Measurements from ENCODE around the gene RHOV.

Gene RHOV

DNA sequence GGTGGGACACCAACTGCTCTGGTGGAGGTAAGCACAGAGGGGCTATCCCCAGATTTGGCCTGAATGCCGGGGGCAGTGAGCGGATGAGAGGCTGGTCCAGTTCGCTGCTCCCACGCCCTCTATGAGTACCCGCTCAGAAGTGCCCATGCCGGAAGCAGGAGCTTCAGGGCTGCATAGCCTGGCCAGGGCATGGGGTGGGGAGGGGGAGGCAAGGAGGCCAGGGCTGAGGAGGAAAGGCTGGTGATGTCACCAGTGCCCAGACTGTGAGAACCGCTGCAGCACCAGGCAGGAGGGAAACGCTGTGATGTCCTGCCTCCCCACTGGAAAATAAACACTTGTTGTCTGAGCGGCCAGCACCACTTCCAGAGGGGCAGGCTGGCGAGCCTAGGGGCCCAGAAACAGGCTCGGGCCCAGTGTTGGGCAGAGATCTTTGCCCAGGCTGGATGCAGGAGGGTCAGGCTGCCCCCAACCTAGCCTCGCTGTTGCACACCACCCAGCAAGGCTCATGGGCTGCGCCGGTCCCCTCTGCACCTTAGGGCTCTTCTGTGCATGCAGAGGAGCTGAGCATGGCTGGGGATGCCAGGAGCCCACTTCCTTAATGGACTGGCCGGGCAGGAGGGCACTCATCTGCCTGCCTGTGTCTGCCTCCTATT lies 44.2 kb upstream of the RHOV start:
- Histone ChIP-seq H3K27me3 (peaks cover 18% of the 10 kb centered on the region), H3K27ac (no peak overlapping the region), H3K9me3 (no peaks in the 10 kb centered on the region), H3K4me3 (ENCODE audit: low read depth in 1 of 2, low read length in 1 of 2) (no peak overlapping the region), H3K4me1 (ENCODE audit: control insufficient read depth in 1 of 2, insufficient read depth in 1 of 2, low read depth in 1 of 2, low read length in 1 of 2) (no peaks in the 10 kb centered on the region), H3K36me3 (no peaks in the 10 kb centered on the region)
- TF ChIP-seq, protein P1, sequence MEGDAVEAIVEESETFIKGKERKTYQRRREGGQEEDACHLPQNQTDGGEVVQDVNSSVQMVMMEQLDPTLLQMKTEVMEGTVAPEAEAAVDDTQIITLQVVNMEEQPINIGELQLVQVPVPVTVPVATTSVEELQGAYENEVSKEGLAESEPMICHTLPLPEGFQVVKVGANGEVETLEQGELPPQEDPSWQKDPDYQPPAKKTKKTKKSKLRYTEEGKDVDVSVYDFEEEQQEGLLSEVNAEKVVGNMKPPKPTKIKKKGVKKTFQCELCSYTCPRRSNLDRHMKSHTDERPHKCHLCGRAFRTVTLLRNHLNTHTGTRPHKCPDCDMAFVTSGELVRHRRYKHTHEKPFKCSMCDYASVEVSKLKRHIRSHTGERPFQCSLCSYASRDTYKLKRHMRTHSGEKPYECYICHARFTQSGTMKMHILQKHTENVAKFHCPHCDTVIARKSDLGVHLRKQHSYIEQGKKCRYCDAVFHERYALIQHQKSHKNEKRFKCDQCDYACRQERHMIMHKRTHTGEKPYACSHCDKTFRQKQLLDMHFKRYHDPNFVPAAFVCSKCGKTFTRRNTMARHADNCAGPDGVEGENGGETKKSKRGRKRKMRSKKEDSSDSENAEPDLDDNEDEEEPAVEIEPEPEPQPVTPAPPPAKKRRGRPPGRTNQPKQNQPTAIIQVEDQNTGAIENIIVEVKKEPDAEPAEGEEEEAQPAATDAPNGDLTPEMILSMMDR (IDR thresholded peaks at IDR 0.05) = no peak

DNA sequence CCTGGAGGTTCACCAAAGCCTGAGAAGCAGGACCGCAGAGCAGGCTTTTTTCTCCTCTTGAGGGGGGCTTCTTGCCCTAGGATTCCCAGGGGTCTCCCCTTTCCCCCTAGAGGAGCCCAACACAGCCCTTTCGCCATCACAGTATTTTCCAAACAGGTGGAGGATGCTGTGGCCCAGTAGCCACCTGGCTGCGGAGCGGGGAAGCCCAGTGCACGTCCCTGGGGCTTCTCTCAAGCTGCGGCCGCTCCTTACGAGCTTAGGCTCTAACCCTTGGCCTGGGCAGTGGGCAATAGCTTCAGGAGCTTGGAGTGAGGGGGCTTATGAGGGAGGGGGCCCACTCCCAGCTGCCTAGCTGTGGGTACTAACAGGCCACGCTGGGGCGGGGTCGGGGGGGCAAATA lies 43.6 kb upstream of the RHOV start:
- Histone ChIP-seq H3K4me1 (ENCODE audit: control insufficient read depth in 1 of 2, insufficient read depth in 1 of 2, low read depth in 1 of 2, low read length in 1 of 2) (no peaks in the 10 kb centered on the region), H3K9me3 (no peaks in the 10 kb centered on the region), H3K27ac (no peak overlapping the region), H3K36me3 (no peaks in the 10 kb centered on the region), H3K4me3 (ENCODE audit: low read depth in 1 of 2, low read length in 1 of 2) (no peak overlapping the region), H3K27me3 (peaks cover 11% of the 10 kb centered on the region)
- TF ChIP-seq, protein P1 (IDR thresholded peaks at IDR 0.05) = no peak

DNA sequence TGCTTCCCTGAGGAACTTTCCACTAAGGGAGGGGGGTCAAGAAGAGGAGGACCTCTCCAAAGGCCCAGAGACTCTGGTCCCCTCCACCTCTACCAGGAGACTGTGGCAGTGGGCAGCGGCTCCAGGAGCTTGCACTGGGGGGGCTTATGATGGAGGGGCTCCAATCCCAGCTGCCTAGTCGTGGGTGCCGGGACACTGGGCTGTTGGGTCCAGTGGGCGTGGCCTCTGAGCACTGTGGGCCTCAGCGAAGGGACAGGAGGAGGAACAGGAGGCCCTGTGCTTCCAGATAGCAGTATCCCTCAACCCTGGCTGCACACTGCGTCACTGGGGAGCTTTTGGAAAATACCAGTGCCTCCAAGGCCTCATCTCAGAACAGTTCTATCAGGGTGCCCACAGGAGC lies 41.6 kb upstream of the RHOV start:
- no peaks in the 10 kb centered on the region for H3K9me3 ChIP-seq
- no peaks in the 10 kb centered on the region for H3K27me3 ChIP-seq
- H3K36me3 ChIP-seq = no peaks in the 10 kb centered on the region
- H3K27ac ChIP-seq = no peak overlapping the region
- no peak overlapping the region for H3K4me3 ChIP-seq (ENCODE audit: low read depth in 1 of 2, low read length in 1 of 2)
- TF ChIP-seq, protein P1 (IDR thresholded peaks at IDR 0.05) = no peak
- peaks cover 0 to under 1% of the 10 kb centered on the region in 2 experiments for H3K4me1 ChIP-seq (ENCODE audit: control insufficient read depth in 1 of 2, insufficient read depth in 1 of 2, low read depth in 1 of 2, low read length in 1 of 2)

DNA sequence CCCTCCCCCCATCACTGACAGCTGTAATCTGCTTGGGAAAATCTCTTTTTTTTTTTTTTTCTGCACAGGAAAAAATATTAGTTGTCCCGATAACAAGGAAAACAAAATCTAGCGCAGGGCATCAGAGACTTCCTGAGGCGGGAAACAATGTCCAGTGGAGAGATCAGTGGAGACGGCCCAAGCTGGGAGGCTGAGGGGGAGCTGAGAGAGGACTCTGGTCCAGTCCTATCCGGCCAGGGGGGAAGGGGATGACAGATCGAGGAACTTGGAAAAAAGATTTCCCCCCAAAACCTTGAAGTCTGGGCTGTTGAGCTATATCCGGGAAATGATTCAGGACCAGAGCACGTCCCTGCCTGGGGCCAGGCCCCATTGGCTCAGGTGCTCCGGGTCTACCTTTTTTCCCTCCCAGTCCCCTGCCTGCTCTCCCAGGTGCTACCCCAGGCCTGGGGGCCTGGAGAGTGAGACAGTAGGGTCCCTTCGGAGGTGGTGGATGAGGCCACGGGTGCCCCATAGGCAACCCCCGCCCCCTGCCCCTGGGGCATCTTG lies 41.2 kb upstream of the RHOV start:
- Histone ChIP-seq H3K27ac (no peak overlapping the region), H3K27me3 (no peaks in the 10 kb centered on the region), H3K4me3 (ENCODE audit: low read depth in 1 of 2, low read length in 1 of 2) (no peak overlapping the region), H3K36me3 (no peaks in the 10 kb centered on the region), H3K4me1 (ENCODE audit: control insufficient read depth in 1 of 2, insufficient read depth in 1 of 2, low read depth in 1 of 2, low read length in 1 of 2) (peaks cover 4 to 6% of the 10 kb centered on the region in 2 experiments), H3K9me3 (no peaks in the 10 kb centered on the region)
- TF ChIP-seq, protein P1 (IDR thresholded peaks at IDR 0.05) = no peak

DNA sequence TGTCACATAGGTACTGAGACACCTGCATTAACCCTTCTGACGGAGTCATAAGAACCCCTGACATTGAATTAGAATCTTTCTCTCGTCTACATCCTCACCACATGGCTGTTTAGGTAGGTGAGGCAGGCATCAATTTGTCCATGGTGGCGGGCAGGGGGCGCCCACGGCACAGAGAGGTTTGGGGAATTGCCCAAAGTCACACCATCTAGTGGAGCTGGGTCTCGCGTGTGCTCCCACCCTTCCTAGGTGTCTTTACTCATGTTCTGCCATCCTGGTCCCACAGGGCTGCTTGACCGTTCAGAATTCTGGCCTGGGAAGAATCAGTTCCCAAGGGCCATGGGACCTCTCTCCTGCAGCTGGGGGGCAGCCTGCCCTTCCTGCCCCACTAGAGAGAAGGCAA lies 40.5 kb upstream of the RHOV start:
- Histone ChIP-seq H3K4me3 (ENCODE audit: low read depth in 1 of 2, low read length in 1 of 2) (no peak overlapping the region), H3K36me3 (no peaks in the 10 kb centered on the region), H3K27me3 (no peaks in the 10 kb centered on the region), H3K4me1 (ENCODE audit: control insufficient read depth in 1 of 2, insufficient read depth in 1 of 2, low read depth in 1 of 2, low read length in 1 of 2) (peaks cover 10 to 13% of the 10 kb centered on the region in 2 experiments), H3K9me3 (no peaks in the 10 kb centered on the region), H3K27ac (no peak overlapping the region)
- TF ChIP-seq, protein P1 (IDR thresholded peaks at IDR 0.05) = no peak
